SK-N-SH (cell line): Measurements from ENCODE around the gene FHL5. TPM values are rescaled to one million over a fixed set of nuclear protein-coding genes. Genes with fewer than 3 reads are reported as not detected.

Experiments used
- CTCF ChIA-PET: fragments of 300-600, 350-600 bp; formaldehyde crosslinking; extraction: SDS; loops from one replicate; lab custom pipeline; 2021; lab: Yijun Ruan, JAX
- POLR2A ChIA-PET: fragments of 350-600 bp; sonication (Branson Sonifier 250); formaldehyde crosslinking; extraction: SDS; loops from one replicate; lab custom pipeline; 2020; ENCODE audit warnings: antibody characterized with exemption, inconsistent platforms; lab: Yijun Ruan, JAX
- DNase-seq: peaks from one replicate; pipeline ENCODE4 v3.0.0; 2012
- H2AFZ ChIP-seq: fragments of 200-600 bp; sonication (generic); 2 replicates; pipeline ENCODE4 v1.8.1; 2016; ENCODE audit warnings: antibody characterized with exemption, mild to moderate bottlenecking, low read depth
- H3F3A ChIP-seq: fragments of 200-600 bp; sonication (generic); replicated peaks from 2 replicates; pipeline ENCODE3; 2016; ENCODE audit warnings: antibody characterized with exemption, mild to moderate bottlenecking; ENCODE audit not compliant: insufficient read depth
- H3K27ac ChIP-seq, 2 experiments: fragments of 200-500 bp in 1 of 2; fragments of 200-600 bp in 1 of 2; sonication (Bioruptor generic) in 1 of 2; sonication (generic), shearing (Covaris generic) in 1 of 2; 2 replicates each; pipeline versions ENCODE4 v1.5.1 to v1.6.1; 2014 to 2016; ENCODE audit warnings: low read depth in 2 of 2, inconsistent platforms in 1 of 2, low read length in 1 of 2, mild to moderate bottlenecking in 1 of 2, mixed read lengths in 1 of 2
- H3K27me3 ChIP-seq: fragments of 200-600 bp; sonication (generic), shearing (Covaris generic); 2 replicates; pipeline ENCODE4 v1.6.1; 2016; ENCODE audit warnings: mixed run types; ENCODE audit not compliant: insufficient read depth
- H3K36me3 ChIP-seq, 2 experiments: fragments of 200-500 bp in 1 of 2; fragments of 200-600 bp in 1 of 2; sonication (Bioruptor generic) in 1 of 2; sonication (generic) in 1 of 2; replicated peaks in 1 of 2; 2 replicates each; pipeline versions ENCODE3 to v1.5.1; 2014 to 2016; ENCODE audit warnings: low read length in 1 of 2, mild to moderate bottlenecking in 1 of 2; ENCODE audit not compliant: insufficient read depth in 2 of 2, control insufficient read depth in 1 of 2
- H3K4me1 ChIP-seq, 2 experiments: fragments of 200-500 bp in 1 of 2; fragments of 200-600 bp in 1 of 2; sonication (Bioruptor generic) in 1 of 2; sonication (generic), shearing (Covaris generic) in 1 of 2; 2 replicates each; pipeline versions ENCODE4 v1.5.1 to v1.6.1; 2014 to 2016; ENCODE audit warnings: low read depth in 1 of 2, low read length in 1 of 2, mixed run types in 1 of 2; ENCODE audit not compliant: insufficient read depth in 2 of 2, control insufficient read depth in 1 of 2
- H3K4me2 ChIP-seq: fragments of 200-600 bp; sonication (generic), shearing (Covaris generic); 2 replicates; pipeline ENCODE4 v1.6.1; 2017; ENCODE audit warnings: mixed run types
- H3K4me3 ChIP-seq, 2 experiments: fragments of 200-500 bp in 1 of 2; fragments of 200-600 bp in 1 of 2; sonication (Bioruptor generic) in 1 of 2; sonication (generic), shearing (Covaris generic) in 1 of 2; 2 replicates each; pipeline versions ENCODE4 v1.5.1 to v1.8.1; 2014 to 2016; ENCODE audit warnings: low read depth in 2 of 2, inconsistent platforms in 1 of 2, low read length in 1 of 2, mild to moderate bottlenecking in 1 of 2, mixed read lengths in 1 of 2, moderate library complexity in 1 of 2
- H3K79me2 ChIP-seq: fragments of 200-600 bp; sonication (generic); 2 replicates; pipeline ENCODE4 v1.8.1; 2017; ENCODE audit warnings: mild to moderate bottlenecking; ENCODE audit not compliant: insufficient read depth
- H3K9ac ChIP-seq: fragments of 200-600 bp; sonication (generic); 2 replicates; pipeline ENCODE4 v1.6.1; 2017; ENCODE audit warnings: mixed run types
- H3K9me2 ChIP-seq: fragments of 200-600 bp; sonication (generic); 2 replicates; pipeline ENCODE4 v1.6.1; 2017; ENCODE audit warnings: mixed run types
- H3K9me3 ChIP-seq: fragments of 200-600 bp; sonication (generic); 2 replicates; pipeline ENCODE4 v1.6.1; 2017; ENCODE audit warnings: mixed run types, mild to moderate bottlenecking, moderate library complexity
- H4K20me1 ChIP-seq: fragments of 200-600 bp; sonication (generic); 2 replicates; pipeline ENCODE4 v1.6.1; 2017; ENCODE audit warnings: mild to moderate bottlenecking, mixed run types; ENCODE audit not compliant: insufficient read depth
- ELF1 ChIP-seq: IDR thresholded peaks from 2 replicates; pipeline ENCODE4 v1.4.0; 2012
- EP300 ChIP-seq, 2 experiments: IDR thresholded peaks; 2 replicates each; pipeline versions ENCODE4 v1.4.0 to v1.6.1; 2012; ENCODE audit warnings: borderline replicate concordance in 1 of 2, low read depth in 1 of 2, low read length in 1 of 2
- EZH2phosphoT487 ChIP-seq: fragments of 200-600 bp; sonication (generic); IDR thresholded peaks from 2 replicates; pipeline ENCODE4 v1.6.1; 2017; ENCODE audit warnings: low read depth, mixed run types, mild to moderate bottlenecking, antibody characterized with exemption, moderate library complexity, borderline replicate concordance
- GABPA ChIP-seq: IDR thresholded peaks from 2 replicates; pipeline ENCODE4 v1.4.0; 2012; ENCODE audit warnings: low read depth, mild to moderate bottlenecking
- GATA2 ChIP-seq: sonication (generic); formaldehyde crosslinking; IDR thresholded peaks from 2 replicates; pipeline ENCODE4 v1.5.0; 2020; ENCODE audit warnings: mild to moderate bottlenecking, missing genetic modification reagents
- JUND ChIP-seq: IDR thresholded peaks from 2 replicates; pipeline ENCODE4 v1.4.0; 2012
- MXI1 ChIP-seq: IDR thresholded peaks from 2 replicates; pipeline ENCODE4 v1.6.1; 2012; ENCODE audit warnings: mild to moderate bottlenecking, low read depth, low read length, improper control_type of control experiment
- NFIC ChIP-seq: IDR thresholded peaks from 2 replicates; pipeline ENCODE4 v1.4.0; 2012; ENCODE audit warnings: borderline replicate concordance
- RAD21 ChIP-seq: IDR thresholded peaks from 2 replicates; pipeline ENCODE4 v1.6.1; 2012; ENCODE audit warnings: mild to moderate bottlenecking, low read length
- RXRA ChIP-seq: IDR thresholded peaks from 2 replicates; pipeline ENCODE4 v1.4.0; 2012; ENCODE audit warnings: low read depth, mild to moderate bottlenecking, borderline replicate concordance
- SIN3A ChIP-seq: IDR thresholded peaks from 2 replicates; pipeline ENCODE4 v1.6.1; 2012; ENCODE audit warnings: low read depth, mild to moderate bottlenecking, low read length, moderate library complexity, borderline replicate concordance
- TAF1 ChIP-seq: IDR thresholded peaks from 2 replicates; pipeline ENCODE4 v1.6.1; 2012; ENCODE audit warnings: low read depth, mild to moderate bottlenecking, low read length, moderate library complexity, borderline replicate concordance
- YY1 ChIP-seq: IDR thresholded peaks from 2 replicates; pipeline ENCODE4 v1.4.0; 2012; ENCODE audit warnings: low read depth, mild to moderate bottlenecking
- WGBS: methylation state at CpG from one replicate; pipeline ENCODE4 v1.1.6; 2017; ENCODE audit warnings: low lambda C conversion rate; 5-methylcytosine and 5-hydroxymethylcytosine counted together
- polyA plus RNA-seq, 3 experiments: library from polyadenylated mRNA; depleted of rRNA; stranded (reverse); fragments of >200 nt; gene quantifications; 2 replicates each; pipeline ENCODE4 v1.2.3, GENCODE V29; 2012
- small RNA-seq, 7 experiments: library from RNA; depleted of rRNA; stranded (forward); fragments of <200 nt; gene quantifications; one replicate each; pipeline ENCODE3, GENCODE V24; 2012

FHL5 gene
- polyA plus RNA-seq, 1 of the 3 experiments (the other 2 are of a cell fraction) = not detected

DNA sequence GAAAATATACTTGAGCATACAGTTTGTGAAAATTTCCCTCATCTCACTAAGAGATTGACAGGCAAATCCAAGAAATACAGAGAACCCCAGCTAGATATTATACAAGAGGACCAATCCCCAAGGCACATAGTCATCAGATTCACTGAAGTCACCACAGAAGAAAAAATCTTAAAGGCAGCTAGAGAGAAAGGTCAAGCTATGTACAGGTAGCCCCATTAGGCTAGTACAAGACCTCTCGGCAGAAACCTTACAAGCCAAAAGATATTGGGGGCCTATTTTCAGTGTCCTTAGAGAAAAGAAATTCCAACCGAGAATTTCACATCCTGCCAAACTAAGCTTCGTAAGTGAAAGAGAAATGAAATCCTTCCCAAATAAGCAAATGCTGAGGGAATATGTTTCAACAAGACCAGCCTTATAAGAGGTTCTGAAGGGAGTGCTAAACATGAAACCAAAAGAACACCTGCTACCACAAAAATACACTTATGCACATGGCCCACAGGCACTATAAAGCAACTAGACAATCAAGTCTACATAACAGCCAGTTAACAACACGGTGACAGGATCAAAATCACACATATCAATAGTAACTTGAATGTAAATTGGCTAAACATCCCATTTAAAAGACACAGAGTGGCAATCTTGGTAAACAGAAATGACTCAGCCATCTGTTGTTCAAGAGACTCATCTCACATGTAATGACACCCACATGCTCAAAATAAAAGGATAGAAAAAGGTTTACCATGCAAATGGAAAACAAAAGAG is 96.3 kb downstream of the FHL5 start:
- no peaks in the 10 kb centered on the region for H4K20me1 ChIP-seq
- CTCF ChIA-PET = no interaction called here
- WGBS = 28% methylated on average over 4 of the region's 4 CpGs
- no peak for DNase-seq
- H2AFZ ChIP-seq = no peak overlapping the region
- no peaks in the 10 kb centered on the region for H3K36me3 ChIP-seq
- no peak overlapping the region for H3K4me2 ChIP-seq
- POLR2A ChIA-PET = no interaction called here
- no peaks in the 10 kb centered on the region for H3K4me1 ChIP-seq
- H3K9me2 ChIP-seq = no peaks in the 10 kb centered on the region
- no peak overlapping the region for H3K4me3 ChIP-seq
- H3K79me2 ChIP-seq = no peaks in the 10 kb centered on the region
- no peak overlapping the region for H3K9ac ChIP-seq
- H3K9me3 ChIP-seq = no peaks in the 10 kb centered on the region
- no peak overlapping the region for H3K27ac ChIP-seq
- no peaks in the 10 kb centered on the region for H3F3A ChIP-seq
- H3K27me3 ChIP-seq = no peaks in the 10 kb centered on the region
- no peak for TF ChIP-seq GATA2
- TF ChIP-seq ELF1 = no peak
- no peak for TF ChIP-seq GABPA
- TF ChIP-seq EZH2phosphoT487 = no peak
- TF ChIP-seq NFIC = no peak
- TF ChIP-seq RAD21 = no peak
- no peak for TF ChIP-seq YY1
- TF ChIP-seq JUND = no peak
- no peak for TF ChIP-seq TAF1
- TF ChIP-seq RXRA = no peak
- TF ChIP-seq MXI1 = no peak
- no peak for TF ChIP-seq SIN3A
- TF ChIP-seq EP300 (IDR thresholded peaks at IDR 0.05; ENCODE audit: borderline replicate concordance in 1 of 2, low read depth in 1 of 2, low read length in 1 of 2) = no peak

Small RNA genes lying within 50 kb of the gene (small RNA-seq; reads per million reads assigned to genes)
- 0 reads per million in 7 experiments for gene RNU4-70P

Other genes starting within 250 kb of the FHL5 start
- gene UFL1, start 41.3 kb upstream of the FHL5 start, polyA plus RNA-seq (2012; rRNA removed) = 3.1 and 4.0 TPM in 2 replicates